Activated CD4-positive, alpha-beta T cell treated with anti-CD3 and anti-CD28 coated beads, Interleukin-2, amount 10 ng/mL, durations not matched to agents 7 days and 5 days (primary cell): ENCODE results near the gene PEAK3. TPM values are rescaled to one million over a fixed set of nuclear protein-coding genes. Genes with fewer than 3 reads are reported as not detected.
A peak's percentile ranks its signal among the peaks of the same experiment; 100 is the strongest.

Source experiments
- CTCF ChIA-PET: fragments of 350-600 bp; sonication (Branson Sonifier 250); formaldehyde crosslinking; loops from one replicate; lab custom pipeline; 2021; ENCODE audit warnings: antibody characterized with exemption; lab: Charles Lee
- POLR2A ChIA-PET: fragments of 350-600 bp; sonication (Branson Sonifier 250); formaldehyde crosslinking; loops from one replicate; lab custom pipeline; 2021; ENCODE audit warnings: antibody characterized with exemption; lab: Charles Lee
- DNase-seq: peaks from one replicate; pipeline ENCODE4 v3.0.0-alpha.2; 2020
- H3K27ac Mint-ChIP-seq: one replicate; pipeline ENCODE4 v1.8.0; 2021; ENCODE audit warnings: mild to moderate bottlenecking, moderate library complexity, mixed read lengths
- H3K27me3 Mint-ChIP-seq: one replicate; pipeline ENCODE4 v1.8.0; 2021; ENCODE audit warnings: mixed read lengths
- H3K36me3 Mint-ChIP-seq: one replicate; pipeline ENCODE4 v1.8.0; 2021; ENCODE audit warnings: low read depth, mixed read lengths
- H3K4me1 Mint-ChIP-seq: one replicate; pipeline ENCODE4 v1.8.0; 2021; ENCODE audit warnings: mixed read lengths
- H3K4me3 Mint-ChIP-seq: one replicate; pipeline ENCODE4 v1.8.0; 2021; ENCODE audit warnings: mild to moderate bottlenecking, moderate library complexity, mixed read lengths
- H3K9me3 Mint-ChIP-seq: one replicate; pipeline ENCODE4 v1.8.0; 2021; ENCODE audit warnings: mixed read lengths
- total RNA-seq, 2 experiments: library from RNA; stranded (reverse); gene quantifications; one replicate each; pipeline ENCODE4 v1.2.3, GENCODE V29; 2021

PEAK3 gene
- total RNA-seq, 2 experiments from 2014 or later = 0.17 to 0.25 TPM

DNA sequence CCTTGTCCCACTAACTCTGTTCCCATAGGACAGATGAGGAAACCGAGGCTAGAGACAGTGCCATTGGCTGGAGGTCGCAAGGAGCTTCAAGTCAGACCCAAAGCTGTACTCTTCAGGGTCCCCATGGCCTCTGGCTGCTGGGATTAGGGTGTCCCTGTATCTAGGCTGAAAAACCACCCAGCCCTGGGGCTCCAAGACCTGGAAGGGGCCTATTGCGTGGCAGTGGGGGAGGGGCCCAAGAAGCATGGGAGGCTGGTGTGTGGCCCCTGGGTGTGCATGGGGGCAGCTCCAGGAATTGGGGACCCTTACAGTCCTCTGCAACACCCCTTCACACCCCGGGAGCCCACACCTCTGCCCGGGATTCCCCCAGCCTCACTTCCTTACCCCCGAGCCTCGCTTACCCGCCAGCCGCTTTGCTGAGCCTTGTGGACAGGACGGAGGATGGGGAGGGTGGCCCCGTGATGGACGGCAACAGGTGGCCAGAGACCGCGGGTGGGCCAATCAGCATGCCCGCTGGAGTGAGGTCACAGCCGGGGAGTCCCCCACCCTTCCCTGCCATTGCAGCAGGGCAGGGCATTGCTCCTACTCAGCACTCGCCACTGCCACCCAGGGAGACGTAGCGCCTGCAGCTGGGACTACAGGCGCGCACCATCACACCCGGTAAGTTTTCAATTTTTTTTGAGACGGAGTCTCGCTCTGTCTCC, 25.8 kb downstream of the PEAK3 start, which contains the start of gene JSRP1:
JSRP1 (minus strand) TSS at position 436 of the 704 bp plus-strand sequence. CDS start 1,103 bp downstream, outside the sequence.
- ChIA-PET CTCF (interaction anchor here (0.6 to 0.8 kb wide), 3 partner anchors 19 to 316 kb away, joined by 3 to 4 read pairs (median 3); partner anchors contain the start of gene PLEKHJ1), POLR2A (no interaction called here)
- Mint-ChIP-seq H3K4me3 (no peak within 1 kb of the TSS), H3K27me3 (peaks cover 17% of the 10 kb centered on the region), H3K4me1 (peaks cover 38% of the 10 kb centered on the region), H3K36me3 (peaks cover 1% of the 10 kb centered on the region), H3K27ac (peak within 1 kb of the TSS; percentile 100), H3K9me3 (no peaks in the 10 kb centered on the region)
- DNase-seq = no peak

DNA sequence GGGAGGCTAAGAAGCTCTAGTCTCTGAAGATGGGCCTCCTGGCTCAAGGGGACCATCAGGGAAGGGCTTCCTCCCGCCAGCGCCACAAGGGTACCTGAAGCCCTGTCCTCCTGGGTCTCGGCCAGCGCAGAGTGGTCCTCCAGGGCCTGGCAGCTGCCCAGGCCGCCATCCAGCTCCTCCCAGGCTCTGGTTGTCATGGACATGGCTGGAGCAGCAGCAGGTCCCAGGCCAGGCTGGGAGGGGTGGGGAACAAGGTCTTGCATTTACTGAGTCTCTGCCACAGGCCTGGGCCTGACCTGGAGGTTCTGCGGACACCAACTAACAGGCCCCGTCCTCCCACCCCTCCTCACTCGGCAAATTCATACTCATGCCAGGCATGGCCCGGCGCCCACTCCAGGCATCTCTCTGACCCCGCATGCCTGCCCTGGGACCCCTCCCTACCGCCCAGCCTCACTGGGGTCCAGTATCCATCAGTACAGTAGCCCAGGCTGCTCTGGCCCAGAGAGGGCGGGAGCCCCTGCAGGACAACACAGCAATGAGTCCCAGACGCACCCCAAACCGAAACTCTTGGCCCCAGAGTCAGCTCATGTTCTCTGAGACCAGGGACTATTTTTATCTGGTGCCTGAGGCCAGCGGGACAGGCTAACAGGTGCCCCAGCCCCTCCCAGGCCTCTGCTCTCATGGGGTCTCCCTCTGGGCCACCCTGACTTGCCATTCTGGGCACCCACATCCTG, 26.7 kb downstream of the PEAK3 start:
- no peak overlapping the region for H3K4me3 Mint-ChIP-seq
- no peaks in the 10 kb centered on the region for H3K9me3 Mint-ChIP-seq

DNA sequence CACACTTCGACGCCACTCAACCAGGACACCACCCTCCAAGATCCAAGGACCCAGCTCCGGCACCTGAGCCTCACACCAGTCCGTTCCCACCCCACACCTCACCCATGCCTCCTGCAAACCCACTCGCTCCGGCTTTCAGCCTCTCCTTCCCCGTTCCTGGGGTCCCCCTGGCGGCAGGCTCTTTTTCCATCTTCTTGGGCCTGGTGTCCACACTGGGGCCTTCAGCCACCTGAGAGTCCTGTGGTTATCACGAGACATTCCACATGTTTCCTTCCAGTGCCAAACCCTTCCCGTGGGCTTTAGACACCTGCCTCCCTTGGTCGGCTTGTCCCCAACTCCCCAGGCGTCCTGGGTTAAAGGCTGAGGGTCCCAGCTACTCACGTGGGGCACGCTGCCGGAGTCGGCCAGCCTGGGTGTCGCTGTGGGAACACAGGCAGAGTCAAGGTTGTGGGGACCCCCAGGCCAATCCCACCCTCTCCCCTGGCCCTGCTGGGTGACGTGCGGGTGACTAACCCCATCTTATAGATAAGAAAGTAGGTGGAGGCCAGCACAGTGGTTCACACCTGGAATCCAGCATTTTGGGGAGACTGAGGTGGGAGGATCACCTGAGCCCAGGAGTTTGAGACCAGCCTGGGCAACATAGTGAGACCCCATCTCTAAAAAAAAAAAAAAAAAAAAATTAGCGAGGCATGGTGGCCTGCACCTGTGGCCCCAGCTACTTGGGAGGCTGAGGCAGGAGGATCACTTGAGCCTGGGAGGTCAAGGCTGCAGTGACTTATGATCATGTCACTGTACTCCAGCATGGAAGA, 27.7 kb downstream of the PEAK3 start:
- Mint-ChIP-seq H3K4me3 (no peak overlapping the region), H3K27ac (peak overlapping the region; percentile 25), H3K36me3 (peaks cover under 1% of the 10 kb centered on the region), H3K4me1 (peaks cover 27% of the 10 kb centered on the region), H3K27me3 (peaks cover 21% of the 10 kb centered on the region), H3K9me3 (no peaks in the 10 kb centered on the region)
- CTCF ChIA-PET = interaction anchor here (0.5 to 2.4 kb wide), 5 partner anchors 12 to 379 kb away, joined by 3 to 9 read pairs (median 5); no protein-coding TSS in a partner anchor
- POLR2A ChIA-PET = no interaction called here
- DNase-seq = no peak

More for the DNA sequence above, 26.7 kb downstream of the PEAK3 start:
- H3K27ac Mint-ChIP-seq = no peak overlapping the region
- H3K27me3 Mint-ChIP-seq = peaks cover 17% of the 10 kb centered on the region
- no peak for DNase-seq
- H3K36me3 Mint-ChIP-seq = peaks cover 1% of the 10 kb centered on the region
- ChIA-PET POLR2A (no interaction called here), CTCF (interaction anchor here (0.6 to 0.7 kb wide), 3 partner anchors 19 to 317 kb away, joined by 3 to 4 read pairs (median 3); partner anchors contain the start of gene PLEKHJ1)
- peaks cover 34% of the 10 kb centered on the region for H3K4me1 Mint-ChIP-seq

DNA sequence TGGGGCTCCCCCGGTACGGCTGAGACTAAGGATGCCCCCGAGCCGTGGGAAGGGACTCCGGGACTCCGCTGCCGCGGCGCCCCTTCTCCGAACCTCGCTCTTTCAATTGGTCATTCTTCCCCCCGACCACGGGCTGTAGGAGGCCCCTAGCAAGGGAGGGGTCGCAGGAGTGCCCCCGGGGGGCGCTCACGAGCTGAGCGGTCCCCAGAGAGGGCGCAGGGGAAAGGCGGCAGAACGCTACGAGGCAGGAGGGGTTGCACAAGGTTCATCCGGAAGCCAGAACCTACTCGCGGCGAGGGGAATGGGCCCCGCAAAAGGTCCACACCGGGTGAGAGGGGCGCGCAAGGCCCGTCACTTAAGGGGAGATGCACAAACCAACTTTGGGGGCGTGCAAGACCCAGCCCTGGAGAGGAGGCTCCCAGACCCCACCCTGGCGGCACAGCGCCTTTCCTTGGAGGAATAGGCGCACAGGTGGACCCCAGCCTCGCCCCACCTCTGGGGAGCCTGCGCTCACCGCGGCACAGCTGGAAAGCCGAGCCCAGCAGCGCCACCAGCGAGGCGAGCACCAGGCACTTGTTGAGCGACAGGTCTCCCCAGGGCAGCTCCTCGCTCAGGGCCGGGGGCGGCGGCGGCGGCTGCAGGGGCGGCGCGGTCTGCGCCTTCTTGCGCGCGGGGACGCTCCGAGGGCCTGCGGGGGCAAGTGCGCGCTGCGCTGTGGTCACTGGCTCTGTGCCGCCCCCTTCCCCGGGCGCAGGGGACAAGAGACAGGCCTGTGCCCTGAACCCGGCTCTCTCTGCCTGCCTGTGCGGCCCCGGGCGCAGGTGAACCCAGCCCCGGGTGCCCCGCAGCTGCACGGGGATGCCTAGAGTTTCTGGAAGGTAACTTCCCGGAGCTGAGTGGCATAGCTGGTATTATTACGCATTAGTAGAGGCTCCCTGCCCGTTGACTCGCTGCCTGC, 28.6 kb downstream of the PEAK3 start:
- H3K9me3 Mint-ChIP-seq = no peaks in the 10 kb centered on the region
- H3K36me3 Mint-ChIP-seq = peaks cover 3% of the 10 kb centered on the region
- DNase-seq = peak; percentile 49
- peaks cover 21% of the 10 kb centered on the region for H3K4me1 Mint-ChIP-seq
- peak overlapping the region; percentile 46 for H3K27ac Mint-ChIP-seq
- ChIA-PET CTCF (interaction anchor here (0.5 to 2.4 kb wide), 7 partner anchors 11 to 380 kb away, joined by 3 to 9 read pairs (median 4); partner anchors contain the start of gene PLEKHJ1), POLR2A (interaction anchor here (0.5 kb wide), 1 partner anchor 69 kb away, joined by 3 read pairs; no protein-coding TSS in a partner anchor)
- peak overlapping the region; percentile 25 for H3K4me3 Mint-ChIP-seq
- peaks cover 21% of the 10 kb centered on the region for H3K27me3 Mint-ChIP-seq

DNA sequence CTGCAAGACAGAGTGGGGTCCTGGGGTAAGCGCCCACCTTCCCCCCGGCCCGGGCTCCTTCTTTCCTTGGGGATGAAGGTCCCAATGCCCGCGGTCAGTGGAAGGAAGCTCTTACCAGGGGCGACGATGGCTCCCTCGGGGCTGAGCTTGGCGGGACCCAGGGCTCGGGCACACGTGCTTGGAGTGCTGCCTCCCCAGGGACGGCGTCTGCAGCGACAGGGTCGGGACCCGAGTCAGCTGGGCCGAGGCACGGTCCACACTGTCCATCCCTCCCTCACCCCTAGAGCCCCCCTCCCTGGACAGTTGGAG, 29.2 kb downstream of the PEAK3 start:
- no peaks in the 10 kb centered on the region for H3K9me3 Mint-ChIP-seq
- peaks cover 3% of the 10 kb centered on the region for H3K36me3 Mint-ChIP-seq
- peaks cover 14% of the 10 kb centered on the region for H3K4me1 Mint-ChIP-seq
- H3K4me3 Mint-ChIP-seq = no peak overlapping the region
- peaks cover 21% of the 10 kb centered on the region for H3K27me3 Mint-ChIP-seq
- ChIA-PET CTCF (interaction anchor here (0.6 to 2.4 kb wide), 5 partner anchors 14 to 97 kb away, joined by 3 to 9 read pairs (median 4); partner anchors contain the start of gene PLEKHJ1), POLR2A (no interaction called here)
- no peak for DNase-seq
- H3K27ac Mint-ChIP-seq = peak overlapping the region; percentile 13

DNA sequence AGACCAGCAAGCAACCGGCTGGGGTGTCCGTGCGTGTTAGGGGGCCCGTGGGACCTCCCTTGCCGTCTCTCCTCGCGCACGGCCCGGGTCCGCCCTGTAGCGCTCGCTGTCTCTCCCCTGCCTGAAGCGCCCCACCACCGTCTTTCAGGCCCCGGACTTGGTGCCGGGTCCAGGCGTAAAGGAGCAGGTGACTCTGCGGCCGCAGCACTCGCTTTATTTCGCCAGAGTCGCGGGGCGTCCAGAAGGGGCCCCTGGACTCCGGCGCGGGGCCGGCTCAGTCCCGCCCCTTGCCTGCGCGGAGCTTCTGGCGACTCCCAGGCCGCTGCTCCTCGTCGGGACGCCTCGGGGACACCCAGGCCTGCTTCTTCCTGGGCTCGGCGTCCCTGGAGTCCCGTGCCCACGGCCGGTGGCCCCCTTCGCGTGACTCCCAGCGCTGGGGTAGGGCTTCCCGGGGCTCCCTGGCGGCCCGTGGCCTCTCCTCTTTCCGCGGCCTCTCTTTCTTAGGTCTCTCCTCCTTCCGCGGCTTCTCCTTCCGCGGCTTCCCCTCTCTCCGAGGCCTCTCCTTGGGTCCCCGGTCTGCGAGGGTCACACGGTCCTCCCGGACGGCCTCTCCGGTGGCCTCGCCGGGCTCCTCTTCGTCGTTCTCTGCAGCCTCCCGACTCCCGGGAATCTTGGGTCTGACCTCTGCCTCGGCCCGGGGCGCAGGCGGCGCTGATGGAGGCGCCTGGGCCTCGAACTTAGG, 29.7 kb downstream of the PEAK3 start:
- peak overlapping the region; percentile 13 for H3K27ac Mint-ChIP-seq
- POLR2A ChIA-PET = no interaction called here
- DNase-seq = no peak
- peaks cover 3% of the 10 kb centered on the region for H3K36me3 Mint-ChIP-seq
- no peaks in the 10 kb centered on the region for H3K9me3 Mint-ChIP-seq
- H3K4me3 Mint-ChIP-seq = no peak overlapping the region
- CTCF ChIA-PET = interaction anchor here (0.6 to 2.4 kb wide), 4 partner anchors 15 to 96 kb away, joined by 3 to 9 read pairs (median 4); partner anchors contain the start of gene PLEKHJ1
- peaks cover 21% of the 10 kb centered on the region for H3K27me3 Mint-ChIP-seq
- peaks cover 11% of the 10 kb centered on the region for H3K4me1 Mint-ChIP-seq

DNA sequence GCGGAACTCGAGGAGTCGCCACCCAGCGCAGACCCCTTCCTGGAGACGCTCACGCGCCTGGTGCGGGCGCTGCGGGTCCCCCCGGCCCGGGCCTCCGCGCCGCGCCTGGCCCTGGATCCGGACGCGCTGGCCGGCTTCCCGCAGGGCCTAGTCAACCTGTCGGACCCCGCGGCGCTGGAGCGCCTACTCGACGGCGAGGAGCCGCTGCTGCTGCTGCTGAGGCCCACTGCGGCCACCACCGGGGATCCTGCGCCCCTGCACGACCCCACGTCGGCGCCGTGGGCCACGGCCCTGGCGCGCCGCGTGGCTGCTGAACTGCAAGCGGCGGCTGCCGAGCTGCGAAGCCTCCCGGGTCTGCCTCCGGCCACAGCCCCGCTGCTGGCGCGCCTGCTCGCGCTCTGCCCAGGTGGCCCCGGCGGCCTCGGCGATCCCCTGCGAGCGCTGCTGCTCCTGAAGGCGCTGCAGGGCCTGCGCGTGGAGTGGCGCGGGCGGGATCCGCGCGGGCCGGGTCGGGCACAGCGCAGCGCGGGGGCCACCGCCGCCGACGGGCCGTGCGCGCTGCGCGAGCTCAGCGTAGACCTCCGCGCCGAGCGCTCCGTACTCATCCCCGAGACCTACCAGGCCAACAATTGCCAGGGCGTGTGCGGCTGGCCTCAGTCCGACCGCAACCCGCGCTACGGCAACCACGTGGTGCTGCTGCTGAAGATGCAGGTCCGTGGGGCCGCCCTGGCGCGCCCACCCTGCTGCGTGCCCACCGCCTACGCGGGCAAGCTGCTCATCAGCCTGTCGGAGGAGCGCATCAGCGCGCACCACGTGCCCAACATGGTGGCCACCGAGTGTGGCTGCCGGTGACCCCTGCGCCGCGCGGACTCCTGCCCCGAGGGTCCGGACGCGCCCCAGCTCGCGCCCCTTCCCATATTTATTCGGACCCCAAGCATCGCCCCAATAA, 30.6 kb downstream of the PEAK3 start:
- no peak overlapping the region for H3K4me3 Mint-ChIP-seq
- H3K27me3 Mint-ChIP-seq = peaks cover 21% of the 10 kb centered on the region
- peaks cover 7% of the 10 kb centered on the region for H3K4me1 Mint-ChIP-seq
- H3K36me3 Mint-ChIP-seq = peaks cover 3% of the 10 kb centered on the region
- H3K9me3 Mint-ChIP-seq = no peaks in the 10 kb centered on the region
- POLR2A ChIA-PET = no interaction called here
- no peak overlapping the region for H3K27ac Mint-ChIP-seq
- CTCF ChIA-PET = no interaction called here
- no peak for DNase-seq

DNA sequence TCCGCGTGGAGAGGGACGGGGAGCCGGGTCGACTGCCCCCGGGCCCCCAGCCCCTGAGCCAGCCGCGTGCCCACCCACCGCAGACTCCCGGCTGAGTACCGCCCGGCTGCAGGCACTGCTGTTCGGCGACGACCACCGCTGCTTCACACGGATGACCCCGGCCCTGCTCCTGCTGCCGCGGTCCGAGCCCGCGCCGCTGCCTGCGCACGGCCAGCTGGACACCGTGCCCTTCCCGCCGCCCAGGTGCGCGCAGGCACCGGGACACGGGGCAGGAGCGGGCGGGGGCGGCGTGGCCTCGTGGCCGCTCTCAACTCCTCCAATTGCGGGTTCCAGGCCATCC, 31.2 kb downstream of the PEAK3 start:
- H3K36me3 Mint-ChIP-seq = peaks cover 5% of the 10 kb centered on the region
- peaks cover 7% of the 10 kb centered on the region for H3K4me1 Mint-ChIP-seq
- DNase-seq = no peak
- ChIA-PET CTCF (no interaction called here), POLR2A (no interaction called here)
- no peaks in the 10 kb centered on the region for H3K9me3 Mint-ChIP-seq
- peaks cover 21% of the 10 kb centered on the region for H3K27me3 Mint-ChIP-seq
- H3K4me3 Mint-ChIP-seq = no peak overlapping the region
- H3K27ac Mint-ChIP-seq = no peak overlapping the region

DNA sequence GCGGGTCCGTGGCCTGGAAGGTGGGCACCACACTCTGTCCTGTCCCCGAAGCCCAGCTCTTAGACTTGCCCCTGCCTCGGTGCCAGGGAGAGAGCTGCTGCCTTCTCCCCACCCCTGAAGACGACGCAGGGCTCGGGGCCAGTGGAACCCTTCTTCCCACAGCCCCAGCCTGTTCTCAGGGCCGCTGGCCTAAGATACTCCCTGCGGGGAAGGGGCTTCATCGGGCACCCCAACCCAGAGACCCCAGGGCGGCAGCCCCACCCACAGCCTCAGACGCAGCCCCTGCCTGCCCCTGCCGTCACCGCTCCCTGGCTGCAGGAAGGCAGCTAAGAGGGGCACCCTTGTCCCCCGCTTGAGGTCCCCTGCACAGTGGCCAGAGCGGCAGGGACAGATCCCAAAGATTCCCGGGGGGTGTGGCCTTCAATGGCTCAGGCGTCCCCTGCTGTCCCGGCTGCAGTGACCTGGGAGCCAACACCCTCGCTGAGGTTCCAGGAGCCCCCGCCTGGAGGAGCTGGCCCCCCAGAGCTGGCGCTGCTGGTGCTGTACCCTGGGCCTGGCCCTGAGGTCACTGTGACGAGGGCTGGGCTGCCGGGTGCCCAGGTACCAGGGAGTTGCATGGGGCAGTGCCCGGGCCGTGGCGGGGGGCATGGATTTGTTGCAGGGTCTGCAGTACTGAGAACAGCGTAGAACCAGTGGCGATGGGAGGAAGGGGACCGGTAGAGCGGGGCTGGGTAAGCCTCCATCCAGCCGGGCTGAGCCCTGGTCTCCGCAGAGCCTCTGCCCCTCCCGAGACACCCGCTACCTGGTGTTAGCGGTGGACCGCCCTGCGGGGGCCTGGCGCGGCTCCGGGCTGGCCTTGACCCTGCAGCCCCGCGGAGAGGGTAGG, 31.9 kb downstream of the PEAK3 start:
- Mint-ChIP-seq H3K4me3 (no peak overlapping the region), H3K27ac (no peak overlapping the region), H3K9me3 (no peaks in the 10 kb centered on the region), H3K36me3 (peaks cover 9% of the 10 kb centered on the region), H3K27me3 (peaks cover 21% of the 10 kb centered on the region), H3K4me1 (peaks cover 7% of the 10 kb centered on the region)
- POLR2A ChIA-PET = no interaction called here
- no peak for DNase-seq
- CTCF ChIA-PET = interaction anchor here (1.0 kb wide), 1 partner anchor 12 kb away, joined by 7 read pairs; no protein-coding TSS in a partner anchor
